GM23248 (cell line): Measurements from ENCODE around the gene XKRX. TPM values are rescaled to one million over a fixed set of nuclear protein-coding genes. Genes with fewer than 3 reads are reported as not detected.

Experiments used
- DNase-seq: peaks from one replicate; pipeline ENCODE4 v3.0.0-alpha.2; 2015
- H2AFZ ChIP-seq: fragments of 200-600 bp; sonication (generic); 2 replicates; pipeline ENCODE4 v1.6.1; 2016; ENCODE audit warnings: antibody characterized with exemption
- H3F3A ChIP-seq: fragments of 200-600 bp; sonication (generic); 2 replicates; pipeline ENCODE4 v1.6.1; 2016; ENCODE audit warnings: mild to moderate bottlenecking, antibody characterized with exemption, mixed run types; ENCODE audit not compliant: insufficient read depth
- H3K27ac ChIP-seq: fragments of 200-600 bp; sonication (generic); 2 replicates; pipeline ENCODE4 v1.5.1; 2016; ENCODE audit warnings: mild to moderate bottlenecking
- H3K27me3 ChIP-seq: fragments of 200-600 bp; sonication (generic); replicated peaks from 2 replicates; pipeline ENCODE4 v1.6.1; 2016; ENCODE audit warnings: mild to moderate bottlenecking; ENCODE audit not compliant: insufficient read depth
- H3K36me3 ChIP-seq: fragments of 200-600 bp; sonication (generic); 2 replicates; pipeline ENCODE4 v1.6.1; 2016; ENCODE audit warnings: low read depth, mild to moderate bottlenecking
- H3K4me1 ChIP-seq: fragments of 200-600 bp; sonication (generic); 2 replicates; pipeline ENCODE4 v1.6.1; 2016; ENCODE audit warnings: mild to moderate bottlenecking; ENCODE audit not compliant: insufficient read depth
- H3K4me2 ChIP-seq: fragments of 200-600 bp; sonication (generic); one replicate; pipeline ENCODE4 v1.6.1; 2016; ENCODE audit warnings: mild to moderate bottlenecking; ENCODE audit not compliant: unreplicated experiment
- H3K4me3 ChIP-seq: fragments of 200-600 bp; sonication (generic); 2 replicates; pipeline ENCODE4 v1.5.1; 2016; ENCODE audit warnings: mild to moderate bottlenecking
- H3K79me2 ChIP-seq: fragments of 200-600 bp; sonication (generic); 2 replicates; pipeline ENCODE4 v1.6.1; 2016; ENCODE audit warnings: mild to moderate bottlenecking; ENCODE audit not compliant: insufficient read depth
- H3K9ac ChIP-seq: fragments of 200-600 bp; sonication (generic); 2 replicates; pipeline ENCODE4 v1.6.1; 2016; ENCODE audit warnings: mild to moderate bottlenecking
- H3K9me2 ChIP-seq: fragments of 200-600 bp; sonication (generic); 2 replicates; pipeline ENCODE4 v1.6.1; 2016; ENCODE audit warnings: mixed run types, mild to moderate bottlenecking, moderate library complexity; ENCODE audit not compliant: insufficient read depth
- H3K9me3 ChIP-seq: fragments of 200-600 bp; sonication (generic); one replicate; pipeline ENCODE4 v1.6.1; 2017; ENCODE audit warnings: low read depth
- H4K20me1 ChIP-seq: fragments of 200-600 bp; sonication (generic); 2 replicates; pipeline ENCODE4 v1.6.0; 2016; ENCODE audit not compliant: insufficient read depth
- EZH2 ChIP-seq: fragments of 200-600 bp; sonication (generic); IDR thresholded peaks from 2 replicates; pipeline ENCODE4 v1.6.1; 2018; ENCODE audit warnings: antibody characterized with exemption, mild to moderate bottlenecking; ENCODE audit not compliant: insufficient read depth, poor library complexity, severe bottlenecking
- EZH2phosphoT487 ChIP-seq: fragments of 200-600 bp; sonication (generic); IDR thresholded peaks from 2 replicates; pipeline ENCODE4 v1.6.1; 2018; ENCODE audit warnings: antibody characterized with exemption, moderate library complexity, mild to moderate bottlenecking, low read depth; ENCODE audit not compliant: insufficient read depth
- WGBS, 2 experiments: methylation state at CpG; one replicate each; pipeline ENCODE4 v1.1.6; 2015 to 2017; ENCODE audit warnings: low lambda C conversion rate in 2 of 2, low coverage in 1 of 2; ENCODE audit errors: missing lambda C conversion rate in 2 of 2; 5-methylcytosine and 5-hydroxymethylcytosine counted together
- in situ Hi-C: fragments of 300-500 bp; cut with MboI; formaldehyde crosslinking; loops from 2 replicates; pipeline ENCODE4 v1.15.0; 2020
- polyA plus RNA-seq: library from polyadenylated mRNA; unstranded; fragments of >200 nt; fragmentation: Nextera tagmentation; extraction: Ambion mirVana; gene quantifications from 2 replicates; pipeline ENCODE4 v1.2.1, GENCODE V29; 2016
- total RNA-seq: library from RNA; depleted of rRNA; stranded (reverse); fragments of >200 nt; shearing (Covaris generic); gene quantifications from 2 replicates; pipeline ENCODE4 v1.2.3, GENCODE V29; 2014; rRNA removed

The XKRX gene
- total RNA-seq (not detected in 2 replicates), polyA plus RNA-seq (not detected in 2 replicates)

DNA sequence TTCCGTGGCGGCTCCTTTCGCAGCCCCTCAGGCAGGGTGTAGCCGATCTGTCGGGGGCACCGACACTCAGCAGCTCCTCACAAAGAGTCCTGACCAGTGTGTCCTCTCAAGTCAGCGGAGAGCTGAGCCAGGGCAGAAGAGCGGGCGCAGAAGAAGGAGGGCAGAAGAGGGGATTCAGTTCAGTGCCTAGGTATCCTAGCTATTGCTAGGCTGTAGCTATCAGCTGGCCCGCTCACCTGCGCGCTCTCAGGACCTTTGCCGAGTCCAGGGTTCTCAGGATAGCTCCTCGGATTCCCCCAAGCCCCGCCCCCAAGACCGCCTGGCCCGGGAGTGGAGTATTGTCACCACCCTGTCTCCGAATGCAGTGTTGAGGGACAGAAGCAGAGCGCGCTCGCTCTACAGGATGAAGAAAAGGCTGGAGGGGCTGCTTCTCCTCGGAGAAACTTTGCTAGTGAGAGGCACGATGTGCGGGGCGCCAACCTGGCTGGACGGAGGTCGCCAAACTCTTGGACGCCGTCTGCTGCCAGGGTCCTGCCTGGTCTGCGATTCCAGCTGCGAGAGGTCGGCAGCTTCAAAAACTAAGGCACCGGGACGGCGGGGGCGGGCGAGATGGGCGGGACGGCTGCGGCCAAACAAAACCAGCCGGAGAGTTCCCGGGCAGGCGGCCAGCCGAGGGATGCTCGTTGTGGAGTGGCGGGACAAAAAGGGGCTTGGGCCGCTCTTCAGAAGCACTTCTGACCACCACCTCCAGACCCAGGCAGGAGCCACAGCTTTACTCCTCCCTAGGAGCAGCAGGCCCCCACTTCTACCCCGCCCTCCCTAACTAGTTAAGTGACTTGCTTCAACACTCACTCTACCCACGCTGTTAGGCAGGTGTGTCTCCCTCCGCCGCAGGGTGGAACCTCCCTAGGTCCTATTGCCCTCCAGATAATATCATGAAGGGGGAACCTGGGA, at the start of gene XKRX:
XKRX (minus strand) TSS at position 258 of the 954 bp plus-strand sequence. CDS start 613 bp downstream, outside the sequence.
- peak; percentile 53 for DNase-seq
- Histone ChIP-seq H3K36me3 (no peaks in the 10 kb centered on the region), H3K4me3 (peak within 1 kb of the TSS; percentile 65), H3K27me3 (no peaks in the 10 kb centered on the region), H2AFZ (peak within 1 kb of the TSS; percentile 73), H4K20me1 (no peaks in the 10 kb centered on the region), H3K4me2 (peak within 1 kb of the TSS; percentile 61), H3K9me3 (no peaks in the 10 kb centered on the region), H3K4me1 (peaks cover 4% of the 10 kb centered on the region; the same call in 1 of the 2 replicates), H3K27ac (no peak within 1 kb of the TSS), H3K9ac (no peak within 1 kb of the TSS), H3K9me2 (no peaks in the 10 kb centered on the region), H3F3A (no peaks in the 10 kb centered on the region), H3K79me2 (no peaks in the 10 kb centered on the region)
- WGBS, 2 experiments, result 3 to 7% methylated on average over 27 to 35 of the region's 51 CpGs
- in situ Hi-C loops, result no loop called here
- TF ChIP-seq EZH2phosphoT487, result no peak
- TF ChIP-seq EZH2, result no peak

DNA sequence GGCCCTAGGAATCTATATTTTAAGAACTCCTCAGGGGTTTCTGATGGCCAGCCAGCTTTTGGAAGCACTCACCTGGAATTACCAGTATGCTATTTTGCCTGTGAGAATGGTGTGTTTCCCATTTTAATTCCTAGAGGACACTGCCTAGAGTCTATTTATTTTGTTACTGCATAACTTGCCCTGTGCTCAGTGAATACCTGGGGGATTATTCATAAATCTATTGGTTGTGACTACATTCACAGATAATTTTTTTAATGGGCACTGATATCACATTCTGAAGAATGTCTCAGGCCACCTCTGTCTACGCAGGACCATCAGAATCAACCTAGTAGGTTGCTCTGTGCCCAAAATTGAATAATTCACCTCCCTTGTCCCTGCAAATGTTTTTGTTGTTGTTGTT, 47.5 kb upstream of the XKRX start:
- TF ChIP-seq EZH2, result no peak
- no peak for TF ChIP-seq EZH2phosphoT487
- Histone ChIP-seq H3K4me1 (peaks cover 13% of the 10 kb centered on the region), H3K79me2 (no peaks in the 10 kb centered on the region), H3K9me3 (no peaks in the 10 kb centered on the region), H3K4me3 (no peak overlapping the region), H4K20me1 (no peaks in the 10 kb centered on the region), H3K36me3 (no peaks in the 10 kb centered on the region), H3K4me2 (no peak overlapping the region), H3K9me2 (no peaks in the 10 kb centered on the region), H3F3A (no peaks in the 10 kb centered on the region), H3K9ac (no peak overlapping the region), H3K27me3 (no peaks in the 10 kb centered on the region), H3K27ac (no peak overlapping the region), H2AFZ (no peak overlapping the region)
- 100% methylated on average over 1 of the region's 1 CpG for WGBS, 2 experiments
- peak; percentile 12 for DNase-seq
- in situ Hi-C loops, result no loop called here

DNA sequence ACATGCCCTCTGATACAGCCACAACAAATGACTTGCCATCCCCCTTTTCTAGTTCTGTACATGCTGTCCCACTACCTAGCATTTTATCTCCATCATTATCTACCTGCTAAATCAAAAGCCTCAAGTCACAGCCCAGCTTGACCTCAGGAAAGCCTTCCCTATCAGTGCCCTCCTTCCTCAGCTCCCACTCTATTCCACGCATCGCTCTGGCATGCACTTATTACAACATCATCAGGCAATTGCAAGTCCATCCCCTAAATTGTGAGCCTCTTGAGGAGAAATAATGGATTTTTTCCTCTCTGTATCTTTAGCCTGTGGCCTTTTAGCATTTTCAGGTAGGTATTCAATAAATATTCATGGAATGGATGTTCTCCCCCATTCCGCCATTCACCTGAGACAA, 46.5 kb upstream of the XKRX start:
- no peaks in the 10 kb centered on the region for H3K36me3 ChIP-seq
- no peaks in the 10 kb centered on the region for H3K79me2 ChIP-seq
- 91 to 95% methylated on average over 3 of the region's 3 CpGs for WGBS, 2 experiments
- no peak overlapping the region for H3K4me3 ChIP-seq
- no peak overlapping the region for H3K27ac ChIP-seq
- no peak overlapping the region for H3K9ac ChIP-seq
- TF ChIP-seq EZH2 (no peak), EZH2phosphoT487 (no peak)
- in situ Hi-C loops, result no loop called here
- H3K9me2 ChIP-seq, result no peaks in the 10 kb centered on the region
- 0 out of 2 replicates have a peak, but pooled peaks cover 4% of the 10 kb centered on the region for H3K4me1 ChIP-seq
- H3F3A ChIP-seq, result no peaks in the 10 kb centered on the region
- no peak overlapping the region for H2AFZ ChIP-seq
- H4K20me1 ChIP-seq, result no peaks in the 10 kb centered on the region
- H3K27me3 ChIP-seq, result no peaks in the 10 kb centered on the region
- H3K4me2 ChIP-seq, result no peak overlapping the region
- H3K9me3 ChIP-seq, result no peaks in the 10 kb centered on the region
- peak; percentile 52 for DNase-seq

DNA sequence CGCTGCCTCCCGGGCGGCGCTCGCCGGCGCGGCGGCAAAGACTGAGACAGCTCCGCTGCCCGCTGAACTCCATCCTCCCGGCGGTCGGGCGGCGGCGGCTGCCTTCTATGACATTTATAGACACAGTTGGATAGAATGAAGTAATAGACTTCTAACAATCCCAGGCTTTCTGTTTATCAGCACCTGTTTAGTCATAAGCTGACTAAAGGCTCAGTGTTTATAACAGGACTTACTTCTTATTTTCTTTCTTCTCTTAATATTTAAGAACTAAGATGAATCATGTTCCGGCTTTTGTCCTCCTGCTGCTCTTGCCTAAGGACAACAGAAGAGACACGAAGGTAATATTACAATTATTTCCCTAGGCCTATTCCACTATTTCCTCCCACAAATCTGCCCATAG, 44.7 kb upstream of the XKRX start:
- Histone ChIP-seq H3K27me3 (no peaks in the 10 kb centered on the region), H3K4me3 (no peak overlapping the region), H3F3A (no peaks in the 10 kb centered on the region), H2AFZ (no peak overlapping the region), H3K79me2 (no peaks in the 10 kb centered on the region), H3K9me3 (no peaks in the 10 kb centered on the region), H3K9ac (no peak overlapping the region), H3K9me2 (no peaks in the 10 kb centered on the region), H3K4me1 (no peaks in the 10 kb centered on the region), H3K27ac (no peak overlapping the region), H3K4me2 (no peak overlapping the region), H3K36me3 (no peaks in the 10 kb centered on the region), H4K20me1 (no peaks in the 10 kb centered on the region)
- peak; percentile 49 for DNase-seq
- in situ Hi-C loops, result no loop called here
- WGBS, 2 experiments, result 74 to 79% methylated on average over 3 to 6 of the region's 19 CpGs
- no peak for TF ChIP-seq EZH2phosphoT487
- TF ChIP-seq EZH2, result no peak
